ENCODE results near the gene ABHD14A.

- no peak for TF ChIP-seq CTCF (IDR thresholded peaks at IDR 0.05; ENCODE audit: insufficient read depth, low read length, poor library complexity, severe bottlenecking)
- no peak for TF ChIP-seq EZH2phosphoT487 (conservative IDR thresholded peaks at IDR 0.05; ENCODE audit: low read length)
Measured at GRCh38 chr3:52004906-52005395, 30.1 kb downstream of the ABHD14A start.

Measured in SU-DHL-6 (cell line).